WI38 (cell line): ENCODE data around the gene KLC1.

Source experiments
- H3K4me3 ChIP-seq: 2 replicates; pipeline ENCODE4 v1.5.1; 2011; ENCODE audit warnings: low read depth, mild to moderate bottlenecking, control low read depth, low read length
- TF ChIP-seq, protein P1 (sequence below): IDR thresholded peaks from 2 replicates; pipeline ENCODE4 v1.5.1; 2012; ENCODE audit warnings: low read depth, mild to moderate bottlenecking, control low read depth, low read length

Gene KLC1

GRCh38 chr14:103662029-103662428 lies 33.0 kb downstream of the KLC1 start:
- H3K4me3 ChIP-seq = no peak overlapping the region
- TF ChIP-seq, protein P1, sequence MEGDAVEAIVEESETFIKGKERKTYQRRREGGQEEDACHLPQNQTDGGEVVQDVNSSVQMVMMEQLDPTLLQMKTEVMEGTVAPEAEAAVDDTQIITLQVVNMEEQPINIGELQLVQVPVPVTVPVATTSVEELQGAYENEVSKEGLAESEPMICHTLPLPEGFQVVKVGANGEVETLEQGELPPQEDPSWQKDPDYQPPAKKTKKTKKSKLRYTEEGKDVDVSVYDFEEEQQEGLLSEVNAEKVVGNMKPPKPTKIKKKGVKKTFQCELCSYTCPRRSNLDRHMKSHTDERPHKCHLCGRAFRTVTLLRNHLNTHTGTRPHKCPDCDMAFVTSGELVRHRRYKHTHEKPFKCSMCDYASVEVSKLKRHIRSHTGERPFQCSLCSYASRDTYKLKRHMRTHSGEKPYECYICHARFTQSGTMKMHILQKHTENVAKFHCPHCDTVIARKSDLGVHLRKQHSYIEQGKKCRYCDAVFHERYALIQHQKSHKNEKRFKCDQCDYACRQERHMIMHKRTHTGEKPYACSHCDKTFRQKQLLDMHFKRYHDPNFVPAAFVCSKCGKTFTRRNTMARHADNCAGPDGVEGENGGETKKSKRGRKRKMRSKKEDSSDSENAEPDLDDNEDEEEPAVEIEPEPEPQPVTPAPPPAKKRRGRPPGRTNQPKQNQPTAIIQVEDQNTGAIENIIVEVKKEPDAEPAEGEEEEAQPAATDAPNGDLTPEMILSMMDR = no peak

GRCh38 chr14:103662591-103662990 lies 33.6 kb downstream of the KLC1 start:
- TF ChIP-seq, protein P1 = no peak
- H3K4me3 ChIP-seq = no peak overlapping the region

DNA sequence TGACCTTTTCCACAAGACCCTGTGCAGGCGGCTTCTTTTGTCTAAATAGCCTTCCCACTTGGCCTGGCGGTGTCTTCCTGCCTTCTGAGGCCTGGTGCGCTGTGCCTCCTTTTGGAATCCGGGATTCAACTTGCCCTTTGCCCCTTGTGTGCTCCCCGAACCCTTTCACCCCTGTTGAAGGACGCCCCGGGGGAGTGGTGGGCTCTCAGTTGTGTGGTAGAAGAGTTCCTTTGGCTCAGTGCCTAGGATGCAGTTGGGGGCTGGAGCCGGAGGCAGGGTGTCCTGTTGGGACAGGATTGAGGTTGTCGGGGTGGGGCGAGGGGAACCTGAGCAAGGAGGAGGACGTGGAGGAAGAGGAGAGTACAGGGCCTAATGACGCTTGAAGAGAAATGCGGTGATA lies 34.5 kb downstream of the KLC1 start:
- no peak overlapping the region for H3K4me3 ChIP-seq

GRCh38 chr14:103667671-103668070 lies 38.7 kb downstream of the KLC1 start:
- TF ChIP-seq, protein P1 = no peak
- H3K4me3 ChIP-seq = no peak overlapping the region

More for the DNA sequence above, 34.5 kb downstream of the KLC1 start:
- TF ChIP-seq, protein P1 = no peak

- TF ChIP-seq, protein P1 = no peak
- no peak overlapping the region for H3K4me3 ChIP-seq
Measured at GRCh38 chr14:103668117-103668516, 39.1 kb downstream of the KLC1 start.

DNA sequence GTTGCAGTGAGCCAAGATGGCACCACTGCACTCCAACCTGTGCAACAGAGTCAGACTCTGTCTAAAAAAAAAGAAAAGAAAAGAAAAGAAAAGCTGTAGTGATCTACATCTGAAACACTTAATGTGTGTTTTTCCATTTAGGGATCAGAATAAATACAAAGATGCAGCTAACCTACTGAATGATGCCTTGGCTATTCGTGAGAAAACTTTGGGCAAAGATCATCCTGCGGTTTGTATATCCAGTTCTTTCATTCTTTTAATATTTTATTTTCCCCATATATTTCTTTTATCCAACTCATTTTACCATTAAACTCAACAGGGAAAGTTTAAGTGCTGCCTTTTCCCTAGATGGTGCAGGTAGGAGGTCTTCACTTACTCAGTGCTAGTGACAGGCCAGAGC lies 40.4 kb downstream of the KLC1 start:
- no peak overlapping the region for H3K4me3 ChIP-seq
- TF ChIP-seq, protein P1 = no peak

DNA sequence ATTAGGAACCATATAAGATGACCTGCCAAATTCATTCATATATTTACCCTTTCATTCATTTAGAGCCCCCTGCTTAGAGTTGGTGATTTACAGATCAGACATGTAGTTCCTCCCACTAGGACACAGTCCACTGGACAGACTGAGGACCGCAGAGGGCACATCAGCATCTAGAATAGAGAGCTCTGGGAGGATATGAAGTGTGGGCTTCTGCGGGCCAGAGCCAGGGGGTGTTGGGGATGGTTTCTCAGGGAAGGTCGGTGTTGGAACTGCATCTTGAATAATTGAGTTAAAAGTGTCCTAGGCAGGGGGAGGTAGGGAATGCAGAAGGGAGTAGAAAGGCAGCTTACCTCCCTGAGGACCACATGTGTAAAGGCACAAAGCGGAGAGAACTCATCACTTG lies 42.9 kb downstream of the KLC1 start:
- H3K4me3 ChIP-seq = no peak overlapping the region
- TF ChIP-seq, protein P1 = no peak
